NCI-H2227 treated with DMSO at 0.1 percent for 48 hours (cell line): ENCODE measurements around the gene KIFC1.
A peak's percentile ranks its signal among the peaks of the same experiment; 100 is the strongest.

ENCODE experiments used
- DNase-seq: peaks from one replicate; lab custom pipeline; 2025; lab: John Stamatoyannopoulos, UW

KIFC1 gene

DNA sequence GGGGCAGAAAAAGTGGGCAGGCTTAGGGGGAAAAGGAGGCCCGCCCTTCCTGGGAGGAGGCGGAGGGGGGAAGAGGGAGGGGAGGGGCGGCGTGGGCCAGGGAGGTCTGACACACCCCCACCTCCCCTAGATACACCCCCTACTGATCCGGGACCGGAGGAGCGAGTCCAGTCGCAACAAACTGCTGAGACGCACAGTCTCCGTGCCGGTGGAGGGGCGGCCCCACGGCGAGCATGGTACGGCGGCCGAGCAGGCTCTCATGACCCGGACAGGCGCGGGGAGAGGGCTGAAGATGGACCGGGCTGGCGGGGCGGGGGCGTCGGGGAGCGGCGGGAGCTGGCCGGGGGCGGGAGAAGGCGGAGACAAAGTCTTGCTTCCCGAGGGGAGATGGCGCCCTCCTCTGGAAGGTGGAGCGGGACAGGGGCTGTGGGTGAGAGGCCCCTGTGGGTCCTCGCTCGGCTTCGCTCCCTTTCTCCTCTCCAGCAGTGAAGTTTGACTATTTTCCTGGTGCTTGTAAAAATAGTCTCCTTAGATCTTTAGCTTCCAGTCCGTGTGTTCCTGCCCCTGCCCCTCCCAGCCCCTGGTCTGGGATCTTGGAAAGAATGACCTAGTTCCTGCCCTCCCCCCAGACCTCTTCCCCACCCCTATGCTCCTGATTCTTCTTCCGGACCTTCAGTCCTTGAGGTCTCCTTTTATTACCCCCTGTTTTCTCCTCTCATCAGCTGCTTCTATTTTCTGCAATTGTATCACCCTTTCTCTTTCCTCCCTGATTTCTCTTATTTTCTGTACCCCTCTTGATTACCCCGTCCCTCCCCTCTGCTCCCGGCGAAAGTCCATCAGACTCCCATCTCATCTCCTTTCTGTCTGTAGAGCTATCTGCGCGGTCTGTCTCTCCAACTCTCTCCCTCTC is 34.3 kb downstream of the KIFC1 start:
- DNase-seq: peak; percentile 77

DNA sequence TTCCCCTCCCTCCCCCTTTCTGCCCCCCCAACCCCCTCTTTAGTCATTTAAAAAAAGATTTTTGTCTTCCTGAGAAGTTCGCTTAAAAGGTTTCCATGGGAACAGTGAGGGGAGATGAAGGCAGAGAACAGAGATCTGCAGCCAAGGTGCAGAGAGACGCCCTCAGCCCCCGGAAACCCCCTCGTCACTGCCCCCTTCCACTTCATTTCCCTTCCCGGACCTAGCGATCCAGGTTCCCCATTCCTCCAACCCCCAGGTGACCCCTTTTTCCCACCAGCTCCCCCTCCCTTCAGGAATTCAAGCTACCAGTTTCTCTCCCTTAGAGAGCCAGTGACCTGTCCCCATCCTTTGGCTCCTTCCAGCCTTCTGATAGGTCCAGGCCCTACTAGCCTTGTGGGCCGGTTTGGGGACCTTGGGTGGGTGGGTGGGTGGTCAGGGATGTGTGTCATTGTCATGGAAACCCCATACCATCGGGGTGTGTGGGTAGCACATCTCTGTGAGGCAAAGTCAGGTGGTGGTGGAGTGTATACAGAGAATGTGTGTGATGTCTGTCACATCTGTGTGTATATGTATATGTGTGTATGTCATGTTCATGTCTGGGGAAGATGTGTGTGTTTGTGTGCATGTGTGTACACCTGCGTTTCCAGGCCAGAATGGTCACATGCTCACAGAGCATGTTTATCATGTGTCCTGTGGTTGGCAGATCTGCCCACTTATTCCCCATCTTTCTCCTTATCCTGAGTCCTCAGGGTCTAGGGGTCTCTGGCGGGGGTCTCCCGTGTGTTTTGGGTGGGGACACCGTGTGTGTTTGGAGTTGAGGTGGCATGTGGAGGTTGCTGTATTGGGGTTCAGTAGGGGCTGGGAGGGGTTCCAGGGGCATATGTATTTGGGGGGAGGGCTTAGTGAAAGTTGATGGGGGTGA is 35.2 kb downstream of the KIFC1 start:
- DNase-seq: no peak

DNA sequence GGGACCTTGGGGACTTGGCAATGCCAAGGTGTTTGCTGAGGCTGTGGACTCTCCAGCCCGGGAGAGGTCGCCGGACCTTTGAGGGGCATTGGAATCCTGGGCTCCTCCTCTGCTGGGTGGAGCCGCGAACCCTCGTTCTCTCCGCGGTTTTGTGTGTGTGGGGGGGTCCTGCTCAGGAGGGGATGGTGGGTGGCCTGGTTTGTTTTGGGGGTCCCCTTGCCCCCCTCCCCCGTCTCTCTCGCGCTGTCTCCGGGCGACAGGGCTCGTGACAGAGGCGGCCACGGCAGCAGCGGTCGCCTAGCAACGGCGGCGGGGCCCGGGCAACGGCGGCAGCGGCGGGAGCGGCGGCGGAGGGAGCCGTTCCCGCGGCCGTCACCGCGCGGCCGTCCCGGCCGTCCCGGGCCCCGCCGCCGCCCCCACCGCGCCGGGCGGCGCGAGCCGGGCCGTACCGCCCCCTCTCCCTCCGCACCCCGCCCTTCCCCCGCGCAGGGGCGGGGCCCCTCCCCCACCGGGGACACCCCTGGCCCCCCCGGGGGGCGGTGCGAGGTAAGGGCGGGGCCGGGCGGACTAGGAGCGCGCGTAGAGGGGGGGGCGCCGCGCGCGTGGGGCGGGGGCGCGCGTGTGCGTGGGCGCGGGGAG is 36.1 kb downstream of the KIFC1 start:
- DNase-seq: no peak

DNA sequence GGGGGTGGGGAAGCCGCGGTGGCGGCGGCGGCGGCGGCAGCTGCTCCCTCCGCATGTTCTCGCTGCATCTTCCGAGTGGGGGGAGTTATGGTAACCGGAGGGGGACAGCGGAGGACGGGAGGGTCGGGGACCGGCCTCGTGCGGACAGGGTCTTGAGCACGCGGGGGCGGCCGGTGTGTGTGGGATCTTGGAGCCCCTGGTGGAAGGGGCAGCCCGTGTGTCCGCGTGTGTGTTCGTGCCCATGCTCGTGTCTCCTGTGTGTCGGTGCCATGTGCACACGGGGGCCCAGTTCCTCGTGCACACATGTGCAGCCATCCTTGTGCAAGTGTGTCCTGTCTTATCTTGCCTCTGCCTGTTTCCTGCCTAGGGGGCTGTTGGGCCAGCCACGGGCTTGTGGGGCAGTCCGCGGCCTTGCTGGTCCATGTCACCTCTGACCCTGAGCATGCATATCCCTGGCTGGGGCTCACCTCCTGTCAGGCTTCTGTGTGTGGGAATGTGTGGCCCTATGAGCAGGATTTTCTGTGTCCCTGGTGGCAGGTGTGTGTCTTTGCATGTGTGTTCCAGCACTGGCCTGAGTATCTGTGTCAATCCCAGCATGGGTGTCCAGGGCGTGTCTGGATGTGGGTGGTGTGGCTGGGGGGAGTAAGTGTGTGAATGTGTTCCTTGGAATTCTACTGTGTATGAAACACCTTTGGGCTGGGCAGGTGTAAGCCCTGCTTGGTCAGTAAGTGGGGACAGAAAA is 36.8 kb downstream of the KIFC1 start:
- no peak for DNase-seq

DNA sequence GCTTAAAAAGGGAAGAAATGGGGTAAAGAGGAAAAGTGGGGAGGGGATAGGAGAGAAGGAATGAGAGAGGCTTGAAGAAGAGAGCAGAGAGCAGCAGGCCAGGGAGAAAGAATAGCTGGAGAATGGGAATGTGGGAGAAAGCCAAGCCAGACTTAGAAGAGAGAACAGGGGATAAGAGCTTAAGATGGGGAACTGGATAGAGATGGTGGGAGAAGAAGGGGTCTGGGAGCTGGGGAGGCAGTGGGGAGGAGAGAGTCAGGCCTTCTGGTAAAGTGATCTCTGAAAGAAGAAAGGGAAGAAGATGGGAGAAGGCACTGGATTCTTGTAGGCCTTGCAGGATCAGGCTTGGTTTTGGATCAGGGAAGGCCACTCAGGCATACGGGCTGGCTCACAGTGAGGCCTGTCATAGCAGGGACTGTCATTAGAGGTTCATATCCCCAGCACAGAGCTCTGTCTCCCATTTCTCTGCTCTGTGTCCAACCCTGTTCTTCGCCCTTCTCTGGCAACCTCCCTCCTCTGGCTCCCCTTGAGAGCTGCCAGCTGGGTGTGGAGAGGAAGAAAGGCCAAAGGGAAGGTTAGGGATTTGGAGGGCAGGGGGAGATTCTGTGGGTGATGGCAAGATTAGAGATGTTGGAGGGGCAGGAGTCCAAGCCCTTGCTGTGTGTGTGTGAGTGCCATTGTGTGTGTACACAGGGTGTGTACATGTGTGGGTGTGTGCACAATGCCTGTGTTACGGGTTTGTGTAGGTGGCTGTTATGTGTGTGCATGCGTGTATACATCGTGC is 37.5 kb downstream of the KIFC1 start:
- no peak for DNase-seq

DNA sequence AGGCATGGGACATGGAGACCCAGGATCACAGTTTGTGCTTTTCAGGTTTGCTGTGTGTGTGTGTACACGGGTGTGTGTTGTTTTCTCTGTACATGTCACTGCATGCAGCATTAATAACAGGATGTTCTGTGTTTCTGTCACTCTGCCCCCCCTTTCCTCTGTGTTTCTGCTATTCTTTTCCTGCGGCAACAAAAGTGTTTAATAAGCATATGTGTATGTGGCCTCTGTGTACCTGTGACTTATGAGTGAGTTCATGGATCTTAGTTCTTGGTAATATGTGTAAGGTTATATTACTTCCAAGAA is 38.1 kb downstream of the KIFC1 start:
- no peak for DNase-seq

DNA sequence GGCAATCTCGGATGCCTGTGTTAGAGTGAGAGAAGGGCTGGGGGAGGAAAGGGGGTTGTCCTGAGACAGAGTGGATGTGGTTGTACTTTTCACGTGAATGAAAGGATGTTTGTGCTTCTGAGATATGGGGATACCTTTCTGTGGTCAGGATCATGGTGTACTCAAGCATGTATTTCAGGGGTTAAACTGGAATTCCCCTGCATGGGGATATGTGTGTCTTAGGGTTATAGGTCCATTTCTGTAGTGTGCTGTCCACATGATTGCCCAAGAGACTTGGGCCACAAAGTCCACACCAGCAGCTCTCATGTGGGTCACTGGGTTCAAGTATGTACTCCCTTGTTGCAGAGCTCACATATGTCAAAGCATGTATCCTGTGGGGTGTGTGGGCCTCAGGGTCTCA is 38.7 kb downstream of the KIFC1 start:
- DNase-seq: no peak

DNA sequence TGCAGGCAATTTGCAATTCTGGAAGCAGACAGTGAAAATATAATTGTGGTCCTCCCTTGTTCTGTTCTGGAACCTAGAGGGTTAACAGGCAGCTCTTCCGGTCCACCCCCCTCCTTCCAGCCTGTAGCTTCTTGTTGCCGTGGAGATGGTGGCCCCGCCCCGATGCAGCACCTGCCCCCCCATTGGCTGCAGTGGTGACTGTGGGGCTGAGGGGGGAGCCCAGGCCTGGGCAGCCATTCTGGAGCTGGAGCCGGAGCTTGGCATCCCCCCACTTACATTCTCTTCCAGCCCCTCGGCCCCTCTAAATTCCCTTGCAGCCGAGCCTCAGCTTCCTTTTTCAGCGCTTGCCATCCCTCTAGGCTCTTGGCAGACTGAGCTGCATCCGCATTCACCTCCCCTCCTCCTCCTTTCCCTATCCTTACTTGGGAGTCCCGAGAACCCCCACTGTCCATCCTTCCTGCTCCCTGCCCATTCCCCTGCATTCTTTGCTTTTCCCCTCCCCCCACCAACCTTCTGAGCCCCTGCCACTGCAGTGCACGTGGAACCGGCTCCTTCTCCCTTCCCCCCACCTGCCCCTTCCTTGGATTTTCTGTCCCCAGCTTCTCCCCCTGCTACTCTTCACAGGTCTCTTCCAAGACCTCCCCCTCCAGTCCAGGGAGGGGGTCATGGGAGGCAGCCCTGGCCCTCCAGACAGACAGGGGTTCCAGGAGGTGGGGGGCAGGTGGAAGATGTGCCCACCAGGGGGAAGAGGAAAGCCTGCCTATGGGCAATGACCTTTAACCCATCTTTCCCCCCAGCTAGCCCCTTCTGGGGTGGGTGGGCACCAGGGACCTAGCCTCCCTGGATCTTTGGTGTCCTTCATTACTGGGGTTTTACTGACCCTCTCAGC is 39.6 kb downstream of the KIFC1 start:
- DNase-seq: peak; percentile 85

DNA sequence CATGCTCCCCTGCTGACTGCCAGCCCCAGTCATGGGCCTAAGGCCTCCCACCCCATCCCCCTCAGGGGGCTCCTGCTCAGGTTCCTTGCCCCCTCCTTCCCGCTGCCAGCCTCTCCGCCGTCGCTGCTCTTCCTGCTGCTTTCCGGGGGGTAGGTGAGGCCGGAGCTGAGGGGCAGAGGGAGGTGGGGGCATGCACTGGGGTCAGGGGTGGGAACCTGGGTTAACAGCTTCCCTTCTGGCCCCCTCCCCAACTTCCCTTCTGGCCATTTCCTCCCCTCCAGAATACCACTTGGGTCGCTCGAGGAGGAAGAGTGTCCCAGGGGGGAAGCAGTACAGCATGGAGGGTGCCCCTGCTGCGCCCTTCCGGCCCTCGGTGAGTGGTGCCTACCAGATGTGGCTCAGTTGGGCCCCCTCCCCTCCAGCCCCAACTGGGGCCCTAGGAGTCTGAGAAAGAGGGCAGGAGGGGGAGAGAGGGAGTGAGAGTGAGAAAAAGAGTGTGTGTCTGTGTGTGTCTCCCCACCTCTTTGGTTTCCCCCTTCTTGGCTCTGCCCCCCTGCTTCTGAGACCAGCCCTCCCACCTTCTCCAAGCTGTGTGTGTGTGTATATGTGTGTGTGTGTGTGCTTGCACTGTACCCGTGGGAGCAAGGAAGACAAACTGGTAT is 40.4 kb downstream of the KIFC1 start:
- no peak for DNase-seq

DNA sequence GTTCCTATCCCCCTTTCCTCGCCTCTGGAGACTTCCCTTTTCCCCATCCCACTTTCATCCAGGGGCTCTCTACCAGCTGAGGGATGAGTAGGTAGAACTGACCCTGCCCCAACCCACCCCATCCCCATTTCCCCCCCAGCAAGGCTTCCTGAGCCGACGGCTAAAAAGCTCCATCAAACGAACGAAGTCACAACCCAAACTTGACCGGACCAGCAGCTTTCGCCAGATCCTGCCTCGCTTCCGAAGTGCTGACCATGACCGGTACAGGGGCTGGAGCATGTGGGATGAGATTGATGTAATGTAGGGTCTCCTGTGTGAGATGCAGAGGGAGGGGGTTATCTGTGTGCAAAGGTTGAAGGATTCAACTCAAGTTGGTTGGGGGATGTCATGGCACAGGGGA is 40.9 kb downstream of the KIFC1 start:
- no peak for DNase-seq

DNA sequence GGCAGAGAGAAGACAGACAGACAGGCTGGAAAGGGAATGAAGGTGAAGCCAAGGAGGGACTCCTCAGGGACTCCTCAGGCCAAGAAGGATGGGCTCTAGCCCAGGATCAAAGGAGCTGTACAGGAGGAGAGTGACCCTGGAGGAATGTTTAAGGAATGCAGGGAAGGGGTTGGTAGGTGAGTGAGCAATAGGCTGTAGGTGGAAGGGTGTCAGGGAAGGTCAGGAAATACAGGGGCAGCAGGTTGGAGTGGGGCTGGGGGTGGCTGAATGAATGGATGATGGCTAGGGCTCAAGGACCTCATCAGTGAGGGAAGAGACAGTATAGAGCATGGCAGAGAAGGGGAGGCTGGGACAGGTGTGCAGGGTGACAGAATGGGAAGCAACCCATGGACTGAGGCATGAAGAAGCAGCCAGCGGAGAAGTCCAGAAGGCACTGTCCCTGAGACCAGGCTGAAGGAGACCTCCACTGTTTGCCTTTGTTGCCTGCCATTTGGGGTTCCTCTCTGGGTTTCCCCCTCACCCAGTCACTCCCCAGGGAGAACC is 41.4 kb downstream of the KIFC1 start:
- DNase-seq: no peak

DNA sequence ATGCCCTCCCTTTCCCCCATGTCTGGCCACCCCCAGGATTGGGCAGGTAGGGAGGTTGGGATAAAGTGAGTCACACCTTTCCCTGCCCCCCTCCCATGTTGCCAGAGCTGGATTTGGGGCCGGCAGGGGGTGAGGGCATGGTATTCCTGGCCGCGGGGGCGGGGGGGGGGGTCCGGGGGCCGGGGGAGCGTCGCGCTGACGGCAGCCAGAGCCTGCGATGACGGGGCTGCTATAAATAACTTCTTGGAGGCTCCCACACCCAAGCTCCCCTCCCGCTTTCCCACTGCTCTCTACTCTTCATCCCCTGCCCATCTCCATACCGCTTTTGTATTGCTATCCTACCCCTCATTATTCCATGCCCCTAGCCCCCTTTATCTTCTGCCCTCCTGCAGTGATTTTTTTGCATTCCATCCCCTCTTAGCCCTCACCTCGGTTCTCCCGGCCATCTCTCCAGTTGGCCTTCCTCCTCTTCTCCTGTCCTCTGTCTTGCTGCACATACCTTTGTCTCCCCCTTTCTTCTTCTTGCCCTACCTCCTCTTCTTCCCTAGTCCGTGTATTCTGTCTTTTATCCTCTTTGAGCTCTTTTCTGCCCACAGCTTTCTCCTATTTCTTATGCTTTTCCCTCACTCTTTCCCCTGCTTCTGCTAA is 42.0 kb downstream of the KIFC1 start:
- DNase-seq: peak; percentile 28

DNA sequence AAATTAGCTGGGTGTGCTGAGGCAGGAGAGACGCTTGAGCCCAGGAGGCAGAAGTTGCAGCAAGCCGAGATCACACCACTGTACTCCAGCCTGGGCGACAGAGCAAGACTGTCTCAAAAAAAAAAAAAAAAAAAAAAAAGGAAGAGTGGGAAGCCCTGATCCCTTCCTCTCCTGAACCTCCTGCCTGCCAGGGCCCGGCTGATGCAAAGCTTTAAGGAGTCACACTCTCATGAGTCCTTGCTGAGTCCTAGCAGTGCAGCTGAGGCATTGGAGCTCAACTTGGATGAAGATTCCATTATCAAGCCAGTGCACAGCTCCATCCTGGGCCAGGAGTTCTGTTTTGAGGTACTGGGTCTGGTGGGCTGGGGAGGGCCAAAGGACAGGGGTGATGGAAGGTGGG is 43.3 kb downstream of the KIFC1 start:
- no peak for DNase-seq

DNA sequence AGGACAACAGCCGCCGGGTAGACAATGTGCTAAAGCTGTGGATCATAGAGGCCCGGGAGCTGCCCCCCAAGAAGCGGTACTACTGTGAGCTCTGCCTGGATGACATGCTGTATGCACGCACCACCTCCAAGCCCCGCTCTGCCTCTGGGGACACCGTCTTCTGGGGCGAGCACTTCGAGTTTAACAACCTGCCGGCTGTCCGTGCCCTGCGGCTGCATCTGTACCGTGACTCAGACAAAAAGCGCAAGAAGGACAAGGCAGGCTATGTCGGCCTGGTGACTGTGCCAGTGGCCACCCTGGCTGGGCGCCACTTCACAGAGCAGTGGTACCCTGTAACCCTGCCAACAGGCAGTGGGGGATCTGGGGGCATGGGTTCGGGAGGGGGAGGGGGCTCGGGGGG is 46.0 kb downstream of the KIFC1 start:
- no peak for DNase-seq

DNA sequence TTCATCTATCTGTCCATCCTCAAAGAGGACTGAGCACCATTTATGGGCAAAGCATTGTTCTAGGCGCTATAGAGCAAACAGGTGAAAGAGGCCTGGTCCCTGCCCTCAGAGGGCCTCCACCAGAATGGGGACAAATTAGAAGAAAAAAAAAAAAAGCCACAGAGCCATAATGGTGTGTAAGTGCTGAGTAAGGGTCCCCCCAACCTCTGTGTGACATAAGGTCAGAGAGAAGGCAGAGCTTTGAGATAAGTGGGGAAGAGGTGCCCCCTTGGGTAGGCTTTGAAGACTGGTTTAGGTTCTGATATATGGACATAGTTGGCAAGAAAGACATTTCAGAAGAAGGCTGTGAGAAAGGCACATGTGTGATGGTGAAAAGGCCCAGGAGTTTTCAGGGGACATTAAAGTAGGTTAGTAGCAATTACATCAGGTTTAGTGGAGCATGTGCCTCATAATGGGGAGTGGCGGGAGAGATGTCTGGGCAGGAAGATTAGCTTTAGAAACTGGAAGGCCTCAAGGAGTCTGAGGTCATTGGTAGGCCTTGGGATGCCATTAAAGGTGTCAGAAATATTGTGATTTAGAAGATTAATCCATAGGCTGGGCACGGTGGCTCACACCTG is 47.5 kb downstream of the KIFC1 start:
- no peak for DNase-seq

DNA sequence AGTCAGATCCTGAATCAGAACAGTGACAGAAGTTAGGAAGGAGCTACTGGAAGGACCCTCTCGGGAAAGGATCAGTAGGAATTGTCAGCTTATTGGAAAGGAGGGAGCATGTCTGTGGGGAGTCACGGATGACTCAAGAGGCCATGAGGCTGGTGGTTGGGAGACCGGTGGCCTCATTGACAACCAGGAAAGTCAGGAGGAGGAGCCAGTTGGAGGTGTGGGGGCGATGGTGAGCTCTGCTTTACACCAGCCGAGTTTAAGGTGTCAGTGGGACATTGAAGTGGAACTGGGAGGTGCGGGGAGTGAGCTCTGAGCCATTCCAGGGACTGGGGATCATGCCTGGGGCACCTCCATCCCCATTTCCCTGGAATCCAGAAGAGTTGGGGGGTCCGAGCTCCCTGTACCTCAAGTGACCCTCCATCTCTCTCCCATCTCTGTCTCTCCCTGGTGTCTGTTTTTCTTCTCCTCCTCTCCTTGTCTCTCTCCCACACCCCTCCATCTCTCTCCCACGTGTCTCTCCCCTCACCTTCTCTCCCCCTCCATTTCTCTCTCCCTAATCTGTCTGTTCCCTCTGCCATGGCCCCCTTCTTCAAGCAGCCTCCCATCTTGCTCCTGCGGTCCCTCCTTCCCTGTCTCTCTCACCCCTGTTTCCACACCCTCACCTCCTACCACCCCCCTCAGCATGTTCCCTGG is 48.5 kb downstream of the KIFC1 start:
- no peak for DNase-seq

DNA sequence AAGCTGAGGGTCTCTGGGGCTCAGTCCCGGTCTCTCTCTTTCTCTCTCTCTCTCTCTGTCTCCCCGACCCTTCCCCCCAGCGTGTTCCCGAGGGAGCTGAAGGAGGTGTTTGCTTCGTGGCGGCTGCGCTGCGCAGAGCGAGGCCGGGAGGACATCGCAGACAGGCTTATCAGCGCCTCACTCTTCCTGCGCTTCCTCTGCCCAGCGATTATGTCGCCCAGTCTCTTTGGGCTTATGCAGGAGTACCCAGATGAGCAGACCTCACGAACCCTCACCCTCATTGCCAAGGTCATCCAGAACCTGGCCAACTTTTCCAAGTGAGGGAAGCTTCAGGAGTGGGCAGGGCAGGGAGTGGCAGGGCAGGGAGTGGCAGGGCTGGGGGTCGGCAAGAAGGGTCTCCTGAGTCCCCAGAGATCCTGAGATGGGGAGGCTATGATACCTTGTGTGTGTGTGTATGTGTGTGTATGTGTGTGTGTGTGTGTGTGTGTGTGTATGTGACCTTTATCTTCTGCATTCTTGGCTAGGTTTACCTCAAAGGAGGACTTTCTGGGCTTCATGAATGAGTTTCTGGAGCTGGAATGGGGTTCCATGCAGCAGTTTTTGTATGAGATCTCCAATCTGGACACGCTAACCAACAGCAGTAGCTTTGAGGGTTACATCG is 49.2 kb downstream of the KIFC1 start:
- no peak for DNase-seq
